NCI-H2196 treated with DMSO at 0.1 percent for 48 hours (cell line): ENCODE data around the gene GLYATL2.
A peak's percentile ranks its signal among the peaks of the same experiment; 100 is the strongest.

Experiments used
- DNase-seq: peaks from one replicate; lab custom pipeline; 2025; ENCODE audit not compliant: unreplicated experiment; lab: John Stamatoyannopoulos, UW

GLYATL2 gene

DNA sequence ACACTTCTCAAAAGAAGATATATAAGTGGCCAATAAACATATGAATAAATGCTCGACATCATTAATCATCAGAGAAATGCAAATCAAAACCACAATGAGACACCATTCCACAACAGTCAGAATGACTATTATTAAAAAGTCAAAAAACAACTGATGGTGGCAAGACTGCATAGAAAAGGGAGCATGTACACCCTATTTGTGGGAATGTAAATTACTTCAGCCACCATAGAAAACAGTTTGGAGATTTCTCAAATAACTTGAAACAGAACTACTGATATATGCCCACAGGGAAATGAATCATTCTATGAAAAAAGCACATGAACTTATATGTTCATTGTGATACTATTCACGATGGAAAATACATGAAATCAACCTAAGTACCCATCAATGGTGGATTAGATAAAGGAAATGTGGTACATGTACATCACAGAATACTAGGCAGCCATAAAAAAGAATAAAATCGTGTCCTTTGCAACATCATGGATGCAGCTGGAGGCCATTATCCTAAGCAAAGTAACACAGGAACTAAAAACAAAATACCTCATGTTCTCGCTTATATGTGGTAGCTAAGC lies 42.4 kb downstream of the GLYATL2 start:
- no peak for DNase-seq

DNA sequence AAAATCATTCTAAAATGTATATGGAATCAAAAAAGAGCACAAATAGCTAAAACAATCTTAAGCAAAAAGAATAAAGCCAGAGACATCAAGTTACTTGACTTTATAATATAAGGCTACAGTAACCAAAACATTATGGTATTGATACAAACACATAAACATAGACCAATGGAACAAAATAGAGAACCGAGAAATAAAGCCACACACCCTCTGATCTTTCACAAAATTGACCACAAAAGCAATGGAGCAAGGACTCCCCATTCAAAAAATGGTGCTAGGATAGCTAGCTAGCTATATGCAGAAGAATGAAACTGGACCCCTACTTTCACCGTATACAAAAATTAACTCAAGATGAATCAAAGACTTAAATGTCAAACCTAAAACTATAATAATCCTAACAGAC lies 43.2 kb downstream of the GLYATL2 start:
- no peak for DNase-seq

DNA sequence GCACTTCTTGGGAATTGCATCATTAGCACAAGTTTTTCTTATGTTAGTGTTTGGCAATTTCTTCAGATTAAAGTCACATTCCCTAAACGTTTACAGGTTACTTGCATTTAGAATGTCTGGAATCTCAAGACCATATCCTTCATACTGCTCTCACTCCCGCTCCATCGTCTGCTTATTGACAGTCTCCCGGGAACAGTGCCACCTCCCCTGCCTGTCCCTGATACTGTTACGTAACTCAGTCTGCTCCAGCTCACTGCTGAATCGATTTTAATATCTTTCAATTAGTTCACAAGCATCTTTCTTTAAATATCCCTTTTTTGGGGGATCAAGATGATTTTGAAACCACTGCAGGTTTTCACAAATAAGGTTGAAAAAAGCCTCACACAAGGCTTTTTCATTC lies 48.2 kb downstream of the GLYATL2 start:
- DNase-seq: no peak

DNA sequence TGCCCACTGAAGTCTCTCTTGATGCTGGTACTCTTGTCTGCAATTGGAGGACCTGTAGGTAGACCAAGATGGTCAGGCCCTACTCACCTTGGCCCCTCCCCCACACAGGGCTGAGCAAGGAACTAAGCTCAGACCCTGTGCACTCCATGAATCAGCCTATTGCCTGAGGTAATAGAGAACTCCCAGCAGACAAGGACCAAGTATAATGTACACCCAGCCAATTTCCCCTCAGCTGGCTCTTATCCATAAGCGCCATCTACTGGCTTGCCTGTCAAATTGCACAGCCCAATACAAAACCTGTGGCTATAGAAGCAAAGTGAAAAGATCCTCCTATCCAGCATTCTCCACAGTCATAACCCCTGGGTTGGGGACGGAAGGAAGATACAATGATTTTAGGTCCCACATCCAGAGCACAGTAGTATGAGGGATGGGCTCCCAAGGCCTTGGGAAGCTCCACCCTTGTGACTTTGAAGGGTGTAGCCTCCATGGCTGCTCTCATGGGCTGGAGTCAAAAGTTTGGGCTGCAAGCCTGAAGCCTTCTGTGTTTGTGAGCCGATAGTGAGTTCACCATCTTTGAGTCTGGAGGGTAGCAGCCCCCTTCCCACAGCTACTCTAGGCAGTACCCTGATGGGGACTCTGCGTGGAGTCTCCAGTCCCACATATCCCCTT lies 56.0 kb downstream of the GLYATL2 start:
- DNase-seq: peak; percentile 47

DNA sequence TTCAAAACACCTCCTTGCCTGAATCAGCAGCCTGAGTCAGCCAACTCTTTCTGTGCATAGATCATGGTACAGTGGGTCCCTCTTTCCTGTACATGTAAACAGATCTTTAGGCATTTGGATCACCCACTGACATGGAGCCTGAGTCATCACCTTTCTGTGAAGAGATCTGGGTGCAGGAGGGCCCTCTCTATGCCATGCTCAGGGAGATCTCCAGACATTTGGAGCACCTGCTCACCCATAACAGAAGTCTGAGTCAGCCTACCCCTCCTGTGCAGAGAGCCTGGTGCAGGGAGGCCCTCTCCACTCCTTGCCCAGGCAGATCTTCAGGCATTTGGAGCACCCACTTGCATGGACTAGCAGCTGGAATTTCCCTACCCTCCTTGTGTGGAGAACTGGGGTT lies 56.6 kb downstream of the GLYATL2 start:
- DNase-seq: no peak

DNA sequence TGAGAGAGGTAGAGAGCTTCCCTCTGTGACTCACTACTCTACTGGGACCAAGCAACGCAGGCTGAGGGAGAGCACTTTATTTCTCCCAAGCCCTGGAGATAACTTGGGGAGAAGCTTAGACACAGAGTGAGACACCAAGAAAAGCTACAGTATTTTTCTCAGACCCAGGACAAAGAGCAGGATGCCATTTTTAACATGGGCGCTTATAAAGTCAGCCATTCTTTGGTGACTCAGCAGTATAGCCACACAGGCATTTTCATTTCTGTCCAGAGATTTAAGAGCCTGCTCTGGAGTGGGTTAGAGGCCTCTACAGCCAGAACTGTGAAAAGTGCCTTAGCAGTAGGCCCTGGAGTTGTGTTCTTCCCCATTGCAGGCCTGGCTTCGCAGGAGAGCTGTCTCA lies 57.8 kb downstream of the GLYATL2 start:
- DNase-seq: no peak

DNA sequence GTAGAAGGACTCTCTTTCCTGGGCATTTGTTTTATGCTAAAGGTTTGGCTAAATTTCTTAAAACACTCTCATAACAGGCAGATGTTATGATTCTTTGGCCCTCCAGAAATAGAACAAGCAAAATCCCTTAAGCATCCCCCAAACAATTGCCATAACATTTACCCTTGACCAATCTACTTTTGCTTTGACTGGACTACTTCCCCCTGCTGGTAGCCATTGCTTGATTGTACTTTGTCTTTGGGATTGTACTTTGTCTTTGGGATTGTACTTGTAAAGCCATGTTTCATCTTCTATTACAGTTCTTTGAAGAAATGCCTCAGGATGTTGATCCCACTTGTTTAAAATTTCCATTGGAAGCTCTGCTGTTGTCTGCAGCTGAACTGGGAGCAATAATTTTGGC lies 59.5 kb downstream of the GLYATL2 start:
- DNase-seq: no peak
